ENCODE measurements around the gene ZDHHC23. TPM values are rescaled to one million over a fixed set of nuclear protein-coding genes. Genes with fewer than 3 reads are reported as not detected.
A peak's percentile ranks its signal among the peaks of the same experiment; 100 is the strongest.

The ZDHHC23 gene
- total and polyA plus RNA-seq, 2 of the 13 experiments (the other 11 are each of a cell fraction or from before 2014, with no cell fraction given), result 1.6 to 8.8 TPM

GRCh38 chr3:113912552-113913236, 35.1 kb upstream of the ZDHHC23 start (continued):
- TF ChIP-seq NFAT5 (CRISPR knock-in tag; IDR thresholded peaks at IDR 0.05) (no peak), ELF3 (CRISPR knock-in tag; IDR thresholded peaks at IDR 0.05) (0 out of 2 replicates have a peak, but pooled peaks have one; percentile 49), NFKBIZ (CRISPR knock-in tag; IDR thresholded peaks at IDR 0.05) (no peak), ZNF10 (CRISPR knock-in tag; IDR thresholded peaks at IDR 0.05; ENCODE audit: borderline replicate concordance, low read depth) (no peak), HNRNPH1 (optimal IDR thresholded peaks at IDR 0.05; ENCODE audit: low read depth, low read length) (no peak), HNF4G (IDR thresholded peaks at IDR 0.05; ENCODE audit: borderline replicate concordance, low read depth, low read length) (no peak), HNF4G (CRISPR knock-in tag; IDR thresholded peaks at IDR 0.05; ENCODE audit: borderline replicate concordance, low read depth) (no peak), ZIK1 (CRISPR knock-in tag; IDR thresholded peaks at IDR 0.05; ENCODE audit: borderline replicate concordance, low read depth) (no peak)
